ENCODE data around the gene POTEC.
"Not testable (repeated sequence)": the region's sequence is repeated elsewhere in the genome, so short reads cannot be mapped to it uniquely, and the experiment has no call there.

POTEC gene

GRCh38 chr18:14543446-14543964, at the start of gene POTEC:
Gene POTEC (minus strand): TSS chr18:14543600. CDS start chr18:14543146, 454 bp downstream.
- DNase-seq (ENCODE audit: low spot score), result not testable (repeated sequence)

- no peak for DNase-seq (ENCODE audit: low spot score)
These were observed 34.6 kb upstream of the POTEC start for GRCh38 chr18:14577971-14578370.

GRCh38 chr18:14559502-14559901, 16.1 kb upstream of the POTEC start:
- DNase-seq (ENCODE audit: low spot score), result not testable (repeated sequence)

- not testable (repeated sequence) for DNase-seq (ENCODE audit: low spot score)
These were observed 11.7 kb downstream of the POTEC start for GRCh38 chr18:14531659-14532058.

- not testable (repeated sequence) for DNase-seq (ENCODE audit: low spot score)
These were observed 32.7 kb downstream of the POTEC start for GRCh38 chr18:14510707-14511106.

GRCh38 chr18:14503691-14504090, 39.7 kb downstream of the POTEC start:
- not testable (repeated sequence) for DNase-seq (ENCODE audit: low spot score)

GRCh38 chr18:14501894-14502293, 41.5 kb downstream of the POTEC start:
- DNase-seq (ENCODE audit: low spot score), result not testable (repeated sequence)

GRCh38 chr18:14489256-14490014, 54.0 kb downstream of the POTEC start:
- not testable (repeated sequence) for DNase-seq (ENCODE audit: low spot score)

- DNase-seq (ENCODE audit: low spot score), result not testable (repeated sequence)
These were observed 54.6 kb downstream of the POTEC start for GRCh38 chr18:14488789-14489188.

- not testable (repeated sequence) for DNase-seq (ENCODE audit: low spot score)
These were observed 56.3 kb downstream of the POTEC start for GRCh38 chr18:14486926-14487580.

GRCh38 chr18:14479076-14479475, 64.3 kb downstream of the POTEC start:
- DNase-seq (ENCODE audit: low spot score), result not testable (repeated sequence)

- not testable (repeated sequence) for DNase-seq (ENCODE audit: low spot score)
These were observed 67.9 kb downstream of the POTEC start for GRCh38 chr18:14475520-14475919.

- not testable (repeated sequence) for DNase-seq (ENCODE audit: low spot score)
These were observed 68.6 kb downstream of the POTEC start for GRCh38 chr18:14474752-14475151.

- DNase-seq (ENCODE audit: low spot score), result not testable (repeated sequence)
These were observed 69.2 kb downstream of the POTEC start for GRCh38 chr18:14474007-14474720.

- DNase-seq (ENCODE audit: low spot score), result not testable (repeated sequence)
These were observed 70.0 kb downstream of the POTEC start for GRCh38 chr18:14473250-14474006.

GRCh38 chr18:14471286-14471685, 72.1 kb downstream of the POTEC start:
- DNase-seq (ENCODE audit: low spot score), result not testable (repeated sequence)

GRCh38 chr18:14470446-14470845, 73.0 kb downstream of the POTEC start:
- DNase-seq (ENCODE audit: low spot score), result not testable (repeated sequence)

GRCh38 chr18:14470046-14470445, 73.4 kb downstream of the POTEC start:
- not testable (repeated sequence) for DNase-seq (ENCODE audit: low spot score)

GRCh38 chr18:14465989-14466388, 77.4 kb downstream of the POTEC start:
- not testable (repeated sequence) for DNase-seq (ENCODE audit: low spot score)

Data from left forelimb (tissue), 1 donor.